NCI-H2227 (cell line): ENCODE data around the gene FGD2.
A peak's percentile ranks its signal among the peaks of the same experiment; 100 is the strongest.
"Not testable (repeated sequence)": the region's sequence is repeated elsewhere in the genome, so short reads cannot be mapped to it uniquely, and the experiment has no call there.

Experiments
- DNase-seq: peaks from one replicate; lab custom pipeline; 2025; ENCODE audit not compliant: unreplicated experiment; lab: John Stamatoyannopoulos, UW

The FGD2 gene

GRCh38 chr6:37057678-37058077 lies 52.2 kb downstream of the FGD2 start:
- DNase-seq, result no peak

GRCh38 chr6:37058084-37058586 lies 52.7 kb downstream of the FGD2 start:
- DNase-seq, result no peak

- DNase-seq, result not testable (repeated sequence)
These were observed 53.5 kb downstream of the FGD2 start for GRCh38 chr6:37058984-37059343.

GRCh38 chr6:37059344-37060194 lies 54.1 kb downstream of the FGD2 start:
- DNase-seq, result peak; percentile 78

- DNase-seq, result peak; percentile 13
These were observed 54.7 kb downstream of the FGD2 start for GRCh38 chr6:37060195-37060559.

- no peak for DNase-seq
These were observed 55.8 kb downstream of the FGD2 start for GRCh38 chr6:37061157-37061804.

GRCh38 chr6:37062424-37062823 lies 57.0 kb downstream of the FGD2 start:
- DNase-seq, result no peak

GRCh38 chr6:37068356-37069270 lies 63.2 kb downstream of the FGD2 start:
- DNase-seq, result no peak

- no peak for DNase-seq
These were observed 64.2 kb downstream of the FGD2 start for GRCh38 chr6:37069639-37070038.

- no peak for DNase-seq
These were observed 67.1 kb downstream of the FGD2 start for GRCh38 chr6:37072526-37072925.

- no peak for DNase-seq
These were observed 68.8 kb downstream of the FGD2 start for GRCh38 chr6:37074053-37074827.

GRCh38 chr6:37077191-37077904 lies 71.9 kb downstream of the FGD2 start:
- no peak for DNase-seq

- no peak for DNase-seq
These were observed 72.4 kb downstream of the FGD2 start for GRCh38 chr6:37077905-37078296.
